DLD1 (cell line): ENCODE results near the gene JAKMIP2.

Experiments used
- in situ Hi-C: cut with HindIII; loops from 2 replicates; pipeline ENCODE4 v1.10.0; 2017; ENCODE audit warnings: low sequenced_read_pairs

Gene JAKMIP2

GRCh38 chr5:147704544-147704943, 78.0 kb downstream of the JAKMIP2 start:
- in situ Hi-C loops, result no loop called here

GRCh38 chr5:147701468-147701867, 81.1 kb downstream of the JAKMIP2 start:
- in situ Hi-C loops, result no loop called here

GRCh38 chr5:147699496-147700088, 82.9 kb downstream of the JAKMIP2 start:
- in situ Hi-C loops, result no loop called here

- in situ Hi-C loops, result no loop called here
Measured at GRCh38 chr5:147697380-147697779, 85.1 kb downstream of the JAKMIP2 start.

- in situ Hi-C loops, result no loop called here
Measured at GRCh38 chr5:147694772-147695171, 87.8 kb downstream of the JAKMIP2 start.

GRCh38 chr5:147693233-147693632, 89.3 kb downstream of the JAKMIP2 start:
- in situ Hi-C loops, result no loop called here

- in situ Hi-C loops, result no loop called here
Measured at GRCh38 chr5:147691130-147691529, 91.4 kb downstream of the JAKMIP2 start.

- in situ Hi-C loops, result no loop called here
Measured at GRCh38 chr5:147690595-147690994, 91.9 kb downstream of the JAKMIP2 start.

- in situ Hi-C loops, result no loop called here
Measured at GRCh38 chr5:147689426-147689825, 93.1 kb downstream of the JAKMIP2 start.

GRCh38 chr5:147688656-147689356, 93.7 kb downstream of the JAKMIP2 start:
- in situ Hi-C loops, result no loop called here

- in situ Hi-C loops, result no loop called here
Measured at GRCh38 chr5:147687118-147687517, 95.4 kb downstream of the JAKMIP2 start.

GRCh38 chr5:147686421-147686820, 96.1 kb downstream of the JAKMIP2 start:
- in situ Hi-C loops, result no loop called here

GRCh38 chr5:147685993-147686392, 96.5 kb downstream of the JAKMIP2 start:
- in situ Hi-C loops, result no loop called here

GRCh38 chr5:147675168-147675567, 107.4 kb downstream of the JAKMIP2 start:
- in situ Hi-C loops, result no loop called here

GRCh38 chr5:147674411-147674810, 108.1 kb downstream of the JAKMIP2 start:
- in situ Hi-C loops, result no loop called here

GRCh38 chr5:147673791-147674190, 108.7 kb downstream of the JAKMIP2 start:
- in situ Hi-C loops, result no loop called here

- in situ Hi-C loops, result no loop called here
Measured at GRCh38 chr5:147673266-147673665, 109.3 kb downstream of the JAKMIP2 start.

- in situ Hi-C loops, result no loop called here
Measured at GRCh38 chr5:147671365-147671764, 111.2 kb downstream of the JAKMIP2 start.

- in situ Hi-C loops, result no loop called here
Measured at GRCh38 chr5:147670815-147671214, 111.7 kb downstream of the JAKMIP2 start.

- in situ Hi-C loops, result no loop called here
Measured at GRCh38 chr5:147669169-147669869, 113.2 kb downstream of the JAKMIP2 start.

- in situ Hi-C loops, result no loop called here
Measured at GRCh38 chr5:147668385-147668784, 114.1 kb downstream of the JAKMIP2 start.

GRCh38 chr5:147667363-147667762, 115.2 kb downstream of the JAKMIP2 start:
- in situ Hi-C loops, result no loop called here
